ENCODE data around the gene FBXO10.
A peak's percentile ranks its signal among the peaks of the same experiment; 100 is the strongest.

The FBXO10 gene

GRCh38 chr9:37554318-37554717, 21.9 kb downstream of the FBXO10 start:
- no peak for DNase-seq (ENCODE audit: low read depth in 2 of 2, low spot score in 1 of 2)

- no peak for DNase-seq (ENCODE audit: low read depth in 2 of 2, low spot score in 1 of 2)
These were observed 24.3 kb downstream of the FBXO10 start for GRCh38 chr9:37551888-37552287.

GRCh38 chr9:37551468-37551867, 24.7 kb downstream of the FBXO10 start:
- no peak for DNase-seq (ENCODE audit: low read depth in 2 of 2, low spot score in 1 of 2)

- no peak for DNase-seq (ENCODE audit: low read depth in 2 of 2, low spot score in 1 of 2)
These were observed 25.4 kb downstream of the FBXO10 start for GRCh38 chr9:37550781-37551180.

- no peak for DNase-seq (ENCODE audit: low read depth in 2 of 2, low spot score in 1 of 2)
These were observed 26.7 kb downstream of the FBXO10 start for GRCh38 chr9:37549527-37549926.

- no peak for DNase-seq (ENCODE audit: low read depth in 2 of 2, low spot score in 1 of 2)
These were observed 28.8 kb downstream of the FBXO10 start for GRCh38 chr9:37547328-37547878.

- no peak for DNase-seq (ENCODE audit: low read depth in 2 of 2, low spot score in 1 of 2)
These were observed 32.7 kb downstream of the FBXO10 start for GRCh38 chr9:37543468-37543867.

- no peak for DNase-seq (ENCODE audit: low read depth in 2 of 2, low spot score in 1 of 2)
These were observed 33.3 kb downstream of the FBXO10 start for GRCh38 chr9:37542895-37543294.

GRCh38 chr9:37542488-37542887, 33.7 kb downstream of the FBXO10 start:
- DNase-seq (ENCODE audit: low read depth in 2 of 2, low spot score in 1 of 2), result no peak

- no peak for DNase-seq (ENCODE audit: low read depth in 2 of 2, low spot score in 1 of 2)
These were observed 34.7 kb downstream of the FBXO10 start for GRCh38 chr9:37541465-37541864.

GRCh38 chr9:37540634-37541033, 35.5 kb downstream of the FBXO10 start:
- DNase-seq (ENCODE audit: low read depth in 2 of 2, low spot score in 1 of 2), result no peak

- DNase-seq (ENCODE audit: low read depth in 2 of 2, low spot score in 1 of 2), result no peak
These were observed 36.5 kb downstream of the FBXO10 start for GRCh38 chr9:37539634-37540033.

- no peak for DNase-seq (ENCODE audit: low read depth in 2 of 2, low spot score in 1 of 2)
These were observed 38.1 kb downstream of the FBXO10 start for GRCh38 chr9:37538099-37538498.

- no peak for DNase-seq (ENCODE audit: low read depth in 2 of 2, low spot score in 1 of 2)
These were observed 41.3 kb downstream of the FBXO10 start for GRCh38 chr9:37534901-37535300.

GRCh38 chr9:37534412-37534811, 41.8 kb downstream of the FBXO10 start:
- no peak for DNase-seq (ENCODE audit: low read depth in 2 of 2, low spot score in 1 of 2)

- DNase-seq (ENCODE audit: low read depth in 2 of 2, low spot score in 1 of 2), result no peak
These were observed 44.5 kb downstream of the FBXO10 start for GRCh38 chr9:37531699-37532098.

GRCh38 chr9:37528652-37529471, 47.3 kb downstream of the FBXO10 start:
- DNase-seq (ENCODE audit: low read depth in 2 of 2, low spot score in 1 of 2), result peak; percentile 34 to 50

- DNase-seq (ENCODE audit: low read depth in 2 of 2, low spot score in 1 of 2), result no peak
These were observed 52.3 kb downstream of the FBXO10 start for GRCh38 chr9:37523916-37524315.

GRCh38 chr9:37522971-37523370, 53.2 kb downstream of the FBXO10 start:
- DNase-seq (ENCODE audit: low read depth in 2 of 2, low spot score in 1 of 2), result no peak

- no peak for DNase-seq (ENCODE audit: low read depth in 2 of 2, low spot score in 1 of 2)
These were observed 55.1 kb downstream of the FBXO10 start for GRCh38 chr9:37521111-37521510.

GRCh38 chr9:37520641-37521040, 55.5 kb downstream of the FBXO10 start:
- DNase-seq (ENCODE audit: low read depth in 2 of 2, low spot score in 1 of 2), result no peak

GRCh38 chr9:37517923-37518322, 58.3 kb downstream of the FBXO10 start:
- no peak for DNase-seq (ENCODE audit: low read depth in 2 of 2, low spot score in 1 of 2)

Measured in stimulated activated CD8-positive, alpha-beta memory T cell treated with anti-CD3 and anti-CD28 coated beads, Interleukin-4, amount 100 ng/mL, for 4 hours (primary cell).